ENCODE data around the gene MBTD1. TPM values are rescaled to one million over a fixed set of nuclear protein-coding genes. Genes with fewer than 3 reads are reported as not detected.
A peak's percentile ranks its signal among the peaks of the same experiment; 100 is the strongest.

MBTD1 gene
- total and polyA plus RNA-seq, 10 of the 15 experiments (the other 5 are each of a cell fraction or from before 2014, with no cell fraction given): 1.3 to 16.7 (median 9.5) TPM

- no peak for TF ChIP-seq NR2C2 (IDR thresholded peaks at IDR 0.05; ENCODE audit: borderline replicate concordance, control insufficient read depth, insufficient read length, low read depth)
- TF ChIP-seq BMI1 (IDR thresholded peaks at IDR 0.05; ENCODE audit: borderline replicate concordance): no peak
- TF ChIP-seq SPI1 (IDR thresholded peaks at IDR 0.05; ENCODE audit: borderline replicate concordance, insufficient read depth, low read depth, low read length): 0 out of 2 replicates have a peak, but pooled peaks have one; percentile 1
- TF ChIP-seq KDM1A (IDR thresholded peaks at IDR 0.05; ENCODE audit: borderline replicate concordance): no peak
- peak; percentile 4; the same call in 1 of the 2 replicates for TF ChIP-seq RUNX3 (IDR thresholded peaks at IDR 0.05; ENCODE audit: low read length)
- TF ChIP-seq ZZZ3 (IDR thresholded peaks at IDR 0.05; ENCODE audit: control insufficient read depth, insufficient read length, low read depth): no peak
- TF ChIP-seq NFXL1 (IDR thresholded peaks at IDR 0.05; ENCODE audit: borderline replicate concordance): no peak
- no peak; the same call in 1 of the 2 replicates for TF ChIP-seq CBFB (IDR thresholded peaks at IDR 0.05; ENCODE audit: low read depth)
- TF ChIP-seq NBN (IDR thresholded peaks at IDR 0.05): peak; percentile 75
- TF ChIP-seq CBX5 (IDR thresholded peaks at IDR 0.05; ENCODE audit: low read depth): no peak
- TF ChIP-seq FOXK2 (IDR thresholded peaks at IDR 0.05): no peak
- TF ChIP-seq JUND (IDR thresholded peaks at IDR 0.05; ENCODE audit: low read depth, low read length): no peak
- no peak for TF ChIP-seq YBX1 (IDR thresholded peaks at IDR 0.05)
- 0 out of 2 replicates have a peak, but pooled peaks have one; percentile 5 for TF ChIP-seq PML (IDR thresholded peaks at IDR 0.05; ENCODE audit: low read length)
- TF ChIP-seq ASH2L (IDR thresholded peaks at IDR 0.05; ENCODE audit: borderline replicate concordance, low read depth): no peak
- no peak for TF ChIP-seq MEF2B (IDR thresholded peaks at IDR 0.05; ENCODE audit: partially characterized antibody, poor library complexity, severe bottlenecking)
- no peak for TF ChIP-seq SIX5 (IDR thresholded peaks at IDR 0.05; ENCODE audit: low read depth, low read length, severe bottlenecking)
- TF ChIP-seq ZNF217 (IDR thresholded peaks at IDR 0.05): no peak
- TF ChIP-seq USF1 (IDR thresholded peaks at IDR 0.05; ENCODE audit: borderline replicate concordance, extremely low read length, insufficient read depth, low read depth, low read length): no peak
- TF ChIP-seq SMARCA5 (IDR thresholded peaks at IDR 0.05): peak; percentile 61; the same call in 1 of the 2 replicates
- TF ChIP-seq FOS (IDR thresholded peaks at IDR 0.05; ENCODE audit: borderline replicate concordance, extremely low read depth, insufficient read length): no peak
- no peak for TF ChIP-seq RAD51 (IDR thresholded peaks at IDR 0.05)
- TF ChIP-seq TARDBP (IDR thresholded peaks at IDR 0.05; ENCODE audit: borderline replicate concordance): no peak
- no peak for TF ChIP-seq CEBPZ (IDR thresholded peaks at IDR 0.05; ENCODE audit: low read depth, low read length)
- no peak for TF ChIP-seq TBL1XR1 (IDR thresholded peaks at IDR 0.05; ENCODE audit: low read depth, low read length)
- TF ChIP-seq ZBED1 (IDR thresholded peaks at IDR 0.05; ENCODE audit: borderline replicate concordance): no peak
- TF ChIP-seq GATAD2B (conservative IDR thresholded peaks at IDR 0.05; ENCODE audit: low read depth): no peak
- no peak for TF ChIP-seq RELA (IDR thresholded peaks at IDR 0.05; ENCODE audit: borderline replicate concordance, partially characterized antibody)
- TF ChIP-seq EZH2 (IDR thresholded peaks at IDR 0.05; ENCODE audit: borderline replicate concordance, control insufficient read depth, low read depth, low read length): no peak
Measured at GRCh38 chr17:51166987-51167931, 92.6 kb downstream of the MBTD1 start (continued).

All from GM12878 (cell line).